ENCODE results near the gene ZNF836. TPM values are rescaled to one million over a fixed set of nuclear protein-coding genes. Genes with fewer than 3 reads are reported as not detected.

Gene ZNF836
- total and polyA plus RNA-seq, 2 donors (not counting 3 experiments of a cell fraction or from before 2014, with no cell fraction given), result 2.1 to 9.3 TPM

- POLR2A ChIA-PET, result no interaction called here
- BruUV-seq (replicated peaks), result no TSS peak
- CTCF ChIA-PET, result no interaction called here
Measured at GRCh38 chr19:52187407-52187806, 16.0 kb upstream of the ZNF836 start.

More at GRCh38 chr19:52187407-52187806, 16.0 kb upstream of the ZNF836 start:
- Histone ChIP-seq H3K4me3 (replicated peaks in 1 of 3; ENCODE audit: insufficient read depth in 1 of 3, low read depth in 1 of 3, low read length in 3 of 3) (no peak overlapping the region), H3K4me2 (ENCODE audit: insufficient read depth, low read length) (no peak overlapping the region), H3K9me3 (replicated peaks; ENCODE audit: control insufficient read depth, insufficient read depth, low read length) (no peaks in the 10 kb centered on the region), H3K79me2 (ENCODE audit: control insufficient read depth, insufficient read depth, low read length) (peaks cover 22% of the 10 kb centered on the region), H3K9me1 (replicated peaks; ENCODE audit: control insufficient read depth, extremely low read depth, insufficient read depth, low read length) (no peaks in the 10 kb centered on the region), H3K27me3 (ENCODE audit: control insufficient read depth in 2 of 2, insufficient read depth in 2 of 2, low read length in 2 of 2) (no peaks in the 10 kb centered on the region), H3K27ac (ENCODE audit: insufficient read depth, low read depth, low read length) (no peak overlapping the region), H2AFZ (ENCODE audit: low read depth, low read length) (no peak overlapping the region), H3K36me3 (ENCODE audit: control insufficient read depth in 2 of 2, extremely low read depth in 1 of 2, insufficient read depth in 2 of 2, low read length in 2 of 2) (no peaks in the 10 kb centered on the region), H3K4me1 (ENCODE audit: control insufficient read depth, extremely low read depth, insufficient read depth, low read length) (peaks cover 16% of the 10 kb centered on the region), H3K9ac (replicated peaks; ENCODE audit: extremely low read depth, insufficient read depth, low read length) (no peak overlapping the region), H4K20me1 (replicated peaks; ENCODE audit: control insufficient read depth, extremely low read depth, insufficient read depth, low read length) (no peaks in the 10 kb centered on the region)
- dilution Hi-C loops (cut with MboI; ENCODE audit: extremely low pct_ligation_motif_present, low sequenced_read_pairs), result no loop called here
- FAIRE-seq (no peak), DNase-seq (ENCODE audit: low read depth, low spot score) (no peak)
- TF ChIP-seq JUN (IDR thresholded peaks at IDR 0.05; ENCODE audit: borderline replicate concordance, insufficient read depth, insufficient read length, low read depth), result no peak
- TF ChIP-seq CTCF (IDR thresholded peaks at IDR 0.05; ENCODE audit: extremely low read depth in 1 of 2, insufficient read depth in 1 of 2, low read depth in 1 of 2, low read length in 2 of 2), result no peak
- TF ChIP-seq POLR2AphosphoS5 (IDR thresholded peaks at IDR 0.05; ENCODE audit: insufficient read depth, low read depth, low read length), result no peak
- TF ChIP-seq GATA2 (IDR thresholded peaks at IDR 0.05; ENCODE audit: insufficient read depth, insufficient read length, low read depth, low read length), result no peak
- no peak for TF ChIP-seq MAX (IDR thresholded peaks at IDR 0.05; ENCODE audit: insufficient read depth, insufficient read length)
- no peak for TF ChIP-seq POLR2A (IDR thresholded peaks at IDR 0.05; ENCODE audit: low read depth, low read length)
- TF ChIP-seq FOS (IDR thresholded peaks at IDR 0.05; ENCODE audit: borderline replicate concordance, insufficient read depth, low read length), result no peak
- no peak for TF ChIP-seq EZH2 (IDR thresholded peaks at IDR 0.05; ENCODE audit: borderline replicate concordance, low read depth, low read length, severe bottlenecking)
- no peak for TF ChIP-seq MYC (IDR thresholded peaks at IDR 0.05; ENCODE audit: low read depth, low read length)
- intact Hi-C loops (cut with micrococcal nuclease), result no loop called here

Data from endothelial cell of umbilical vein (primary cell).